IPS-20b (cell line): Measurements from ENCODE around the gene ZC3H18.

Experiments used
- H3K27ac ChIP-seq: one replicate; pipeline ENCODE4 v1.5.1; 2013; ENCODE audit warnings: low read length
- H3K27me3 ChIP-seq: 2 replicates; pipeline ENCODE4 v1.6.1; 2013; ENCODE audit warnings: mild to moderate bottlenecking, low read length, inconsistent platforms; ENCODE audit not compliant: insufficient read depth
- H3K36me3 ChIP-seq: 2 replicates; pipeline ENCODE4 v1.6.1; 2013; ENCODE audit warnings: low read depth, mild to moderate bottlenecking, inconsistent platforms, low read length, moderate library complexity; ENCODE audit not compliant: insufficient read depth
- H3K4me1 ChIP-seq: 2 replicates; pipeline ENCODE4 v1.6.1; 2013; ENCODE audit warnings: mild to moderate bottlenecking, control low read depth, inconsistent platforms, low read length, moderate library complexity; ENCODE audit not compliant: insufficient read depth
- H3K4me3 ChIP-seq: 2 replicates; pipeline ENCODE4 v1.5.1; 2013; ENCODE audit warnings: mild to moderate bottlenecking, low read length, inconsistent platforms
- H3K9ac ChIP-seq: 2 replicates; pipeline ENCODE4 v1.6.1; 2013; ENCODE audit warnings: low read depth, mild to moderate bottlenecking, inconsistent platforms, low read length, moderate library complexity
- H3K9me3 ChIP-seq: 2 replicates; pipeline ENCODE4 v1.6.1; 2013; ENCODE audit warnings: mild to moderate bottlenecking, low read depth, low read length, inconsistent platforms; ENCODE audit not compliant: insufficient read depth

ZC3H18 gene

GRCh38 chr16:88651276-88651988 is 81.2 kb downstream of the ZC3H18 start:
- Histone ChIP-seq H3K9ac (no peak overlapping the region), H3K27ac (no peak overlapping the region), H3K36me3 (peaks cover 21% of the 10 kb centered on the region), H3K9me3 (no peaks in the 10 kb centered on the region), H3K4me1 (peaks cover 5% of the 10 kb centered on the region; the same call in 1 of the 2 replicates), H3K27me3 (no peaks in the 10 kb centered on the region), H3K4me3 (peak overlapping the region; percentile 90; the same call in 1 of the 2 replicates)

GRCh38 chr16:88651989-88652761 is 82.0 kb downstream of the ZC3H18 start:
- Histone ChIP-seq H3K9me3 (no peaks in the 10 kb centered on the region), H3K27ac (no peak overlapping the region), H3K27me3 (no peaks in the 10 kb centered on the region), H3K9ac (no peak overlapping the region), H3K4me3 (no peak overlapping the region), H3K36me3 (peaks cover 28% of the 10 kb centered on the region), H3K4me1 (peaks cover 5% of the 10 kb centered on the region; the same call in 1 of the 2 replicates)

DNA sequence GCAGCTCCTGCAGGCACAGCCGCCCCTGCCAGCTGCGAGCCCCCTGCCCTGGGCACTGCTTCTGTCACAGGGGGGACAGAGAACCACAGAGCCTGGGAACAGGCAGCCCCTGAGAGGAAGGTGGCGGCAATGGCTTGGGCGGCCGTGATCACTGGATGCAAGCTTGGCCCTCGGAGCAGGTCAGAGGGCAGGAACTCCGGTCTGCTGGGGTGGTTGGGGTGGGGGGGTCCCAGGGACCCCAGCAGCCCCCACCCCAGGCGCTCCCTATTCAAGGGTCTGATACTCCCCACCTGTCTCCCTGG is 82.5 kb downstream of the ZC3H18 start:
- Histone ChIP-seq H3K4me1 (peaks cover 5% of the 10 kb centered on the region; the same call in 1 of the 2 replicates), H3K9me3 (no peaks in the 10 kb centered on the region), H3K4me3 (no peak overlapping the region), H3K9ac (no peak overlapping the region), H3K27me3 (no peaks in the 10 kb centered on the region), H3K27ac (no peak overlapping the region), H3K36me3 (peaks cover 30% of the 10 kb centered on the region)

- Histone ChIP-seq H3K4me3 (no peak overlapping the region), H3K9me3 (no peaks in the 10 kb centered on the region), H3K36me3 (peaks cover 34% of the 10 kb centered on the region), H3K4me1 (peaks cover 5% of the 10 kb centered on the region; the same call in 1 of the 2 replicates), H3K27ac (no peak overlapping the region), H3K9ac (no peak overlapping the region), H3K27me3 (no peaks in the 10 kb centered on the region)
These were observed 82.9 kb downstream of the ZC3H18 start for GRCh38 chr16:88653101-88653500.

- Histone ChIP-seq H3K4me3 (no peak overlapping the region), H3K36me3 (peaks cover 38% of the 10 kb centered on the region), H3K27ac (no peak overlapping the region), H3K4me1 (peaks cover 5% of the 10 kb centered on the region; the same call in 1 of the 2 replicates), H3K27me3 (no peaks in the 10 kb centered on the region), H3K9me3 (no peaks in the 10 kb centered on the region), H3K9ac (no peak overlapping the region)
These were observed 83.6 kb downstream of the ZC3H18 start for GRCh38 chr16:88653596-88654362.

- no peak overlapping the region for H3K9ac ChIP-seq
- H3K27me3 ChIP-seq, result no peaks in the 10 kb centered on the region
- H3K4me1 ChIP-seq, result peaks cover 5% of the 10 kb centered on the region; the same call in 1 of the 2 replicates
- no peak overlapping the region for H3K4me3 ChIP-seq
- H3K27ac ChIP-seq, result no peak overlapping the region
- peaks cover 38% of the 10 kb centered on the region for H3K36me3 ChIP-seq
- no peaks in the 10 kb centered on the region for H3K9me3 ChIP-seq
These were observed 84.3 kb downstream of the ZC3H18 start for GRCh38 chr16:88654363-88655052.

DNA sequence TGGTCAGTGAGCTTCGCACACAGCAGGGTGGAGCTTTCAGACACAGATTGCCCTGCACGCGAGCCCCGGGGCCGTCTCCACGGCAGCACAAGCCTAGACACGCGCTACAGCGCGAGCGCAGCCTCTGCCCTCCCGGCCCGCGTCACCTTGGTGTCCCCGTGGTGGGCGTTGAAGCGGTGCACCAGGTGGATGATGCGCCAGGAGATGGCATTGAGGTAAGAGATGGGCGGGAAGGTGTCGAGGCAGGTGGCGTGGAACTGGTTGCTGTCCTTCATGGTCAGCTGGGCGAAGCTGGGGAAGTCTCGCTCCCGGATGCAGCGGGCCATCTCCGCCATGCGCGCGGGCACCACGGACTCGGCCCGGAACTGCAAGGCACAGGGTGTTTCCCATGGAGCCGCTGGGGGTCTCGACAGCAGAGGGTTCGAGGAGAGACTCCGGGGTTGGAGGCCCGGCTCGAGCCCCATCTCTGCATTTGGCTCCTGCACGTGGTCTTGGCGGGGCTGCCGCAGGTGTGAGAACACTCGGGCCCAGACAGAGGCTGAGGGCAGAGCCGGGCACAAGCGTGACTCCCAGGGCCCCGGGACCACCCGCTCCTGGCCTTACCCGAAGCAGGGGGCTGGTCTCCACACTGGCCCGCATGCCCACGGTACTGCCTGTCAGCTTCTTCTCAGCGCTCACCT is 85.0 kb downstream of the ZC3H18 start:
- Histone ChIP-seq H3K36me3 (peaks cover 38% of the 10 kb centered on the region), H3K4me1 (peaks cover 5% of the 10 kb centered on the region; the same call in 1 of the 2 replicates), H3K27me3 (no peaks in the 10 kb centered on the region), H3K9me3 (no peaks in the 10 kb centered on the region), H3K4me3 (no peak overlapping the region), H3K27ac (no peak overlapping the region), H3K9ac (no peak overlapping the region)

- H3K36me3 ChIP-seq, result peaks cover 38% of the 10 kb centered on the region
- no peak overlapping the region for H3K4me3 ChIP-seq
- peaks cover 5% of the 10 kb centered on the region; the same call in 1 of the 2 replicates for H3K4me1 ChIP-seq
- no peak overlapping the region for H3K9ac ChIP-seq
- H3K27me3 ChIP-seq, result no peaks in the 10 kb centered on the region
- no peak overlapping the region for H3K27ac ChIP-seq
- H3K9me3 ChIP-seq, result no peaks in the 10 kb centered on the region
These were observed 85.6 kb downstream of the ZC3H18 start for GRCh38 chr16:88655733-88656281.

DNA sequence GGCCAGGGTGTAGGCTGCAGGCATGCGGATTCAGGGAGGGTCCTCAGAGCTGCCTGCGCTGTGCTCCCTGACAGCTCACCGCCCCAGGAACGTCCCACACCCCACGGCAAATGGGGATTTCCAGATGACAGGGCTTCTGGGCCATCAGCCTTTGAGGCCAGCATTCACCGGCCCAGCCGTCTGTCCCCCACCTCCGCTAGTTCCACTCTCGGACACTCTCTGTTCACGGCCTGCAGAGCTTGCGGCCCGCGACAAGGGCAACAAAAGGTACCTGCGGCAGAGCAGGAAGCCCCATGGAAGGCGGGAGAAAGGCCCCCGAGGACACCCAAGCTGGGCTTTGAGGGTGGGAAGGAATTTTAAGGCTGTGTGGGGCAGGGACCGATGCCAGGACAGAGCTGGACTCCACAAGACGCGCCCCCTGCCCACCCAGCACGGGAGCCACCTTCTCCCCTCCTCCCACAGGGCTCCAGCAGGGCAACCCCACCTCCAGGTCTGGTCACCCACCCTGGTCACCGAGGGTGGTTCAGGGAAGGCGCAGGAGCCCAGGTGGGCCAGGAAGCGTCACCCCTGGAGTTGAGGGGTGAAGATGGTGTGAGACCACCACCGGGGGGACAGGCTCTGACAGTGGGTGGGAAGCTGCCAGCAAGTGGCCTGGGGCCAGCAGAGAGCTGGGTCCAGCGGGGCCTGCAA is 86.2 kb downstream of the ZC3H18 start:
- no peak overlapping the region for H3K4me3 ChIP-seq
- H3K9ac ChIP-seq, result no peak overlapping the region
- peaks cover 38% of the 10 kb centered on the region for H3K36me3 ChIP-seq
- no peaks in the 10 kb centered on the region for H3K27me3 ChIP-seq
- no peaks in the 10 kb centered on the region for H3K9me3 ChIP-seq
- peaks cover 5% of the 10 kb centered on the region; the same call in 1 of the 2 replicates for H3K4me1 ChIP-seq
- no peak overlapping the region for H3K27ac ChIP-seq

DNA sequence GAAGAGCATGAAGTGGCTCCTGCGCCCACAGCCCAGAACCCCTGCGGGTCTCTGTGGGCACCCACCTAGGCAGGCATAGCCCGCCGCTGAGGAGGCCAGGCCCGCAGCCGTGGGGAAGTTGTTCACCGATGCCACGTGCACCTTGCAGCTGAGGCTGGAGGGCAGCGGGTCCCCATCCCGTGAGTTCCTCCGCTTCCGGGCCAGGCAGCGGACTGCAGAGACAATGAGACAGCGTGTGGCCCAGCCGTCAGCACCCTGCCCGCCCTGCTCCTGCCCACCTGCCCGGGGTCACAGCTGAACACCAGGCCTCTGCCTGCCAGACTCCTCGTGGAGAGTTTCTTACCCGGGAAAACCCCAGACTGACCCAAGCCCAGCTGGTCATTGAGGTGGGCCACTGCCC is 87.2 kb downstream of the ZC3H18 start:
- Histone ChIP-seq H3K27ac (no peak overlapping the region), H3K36me3 (peaks cover 38% of the 10 kb centered on the region), H3K9ac (no peak overlapping the region), H3K4me3 (no peak overlapping the region), H3K4me1 (peaks cover 6% of the 10 kb centered on the region; the same call in 1 of the 2 replicates), H3K27me3 (no peaks in the 10 kb centered on the region), H3K9me3 (no peaks in the 10 kb centered on the region)
